GM12878 (cell line): ENCODE results near the gene IRF2BP1. TPM values are rescaled to one million over a fixed set of nuclear protein-coding genes. Genes with fewer than 3 reads are reported as not detected.

Source experiments
- ATAC-seq: fragments of 200-7000 bp; cut with Tn5 transposase; 3 replicates; pipeline ENCODE4 v1.9.1; 2020; ENCODE audit warnings: mild to moderate bottlenecking, moderate library complexity
- BruUV-seq: library from RNA; stranded (reverse); fragments of 400-500 nt; replicated peaks from 2 replicates; lab custom pipeline; 2021; lab: Mats Ljungman, UMichigan
- CTCF ChIA-PET: fragments of 300-600 bp; sonication (Branson Sonifier 250); formaldehyde crosslinking; extraction: SDS; loops from one replicate; lab custom pipeline; 2021; ENCODE audit warnings: inconsistent platforms; lab: Yijun Ruan, JAX
- POLR2A ChIA-PET: fragments of 350-600 bp; formaldehyde crosslinking; extraction: SDS; loops from one replicate; lab custom pipeline; 2021; ENCODE audit warnings: inconsistent platforms; lab: Charles Lee
- RAD21 ChIA-PET: fragments of 300-600 bp; sonication (Branson Sonifier 250); formaldehyde crosslinking; loops from one replicate; lab custom pipeline; 2023; ENCODE audit warnings: antibody characterized with exemption; ENCODE audit not compliant: unreplicated experiment; lab: Charles Lee
- SMC1A ChIA-PET: fragments of 300-600 bp; sonication (Branson Sonifier 250); formaldehyde crosslinking; loops from one replicate; lab custom pipeline; 2023; ENCODE audit not compliant: unreplicated experiment, uncharacterized antibody; lab: Charles Lee
- DNase-seq: peaks from one replicate; pipeline ENCODE4 v3.0.0-alpha.2; 2011; ENCODE audit warnings: low read depth, low spot score
- FAIRE-seq: peaks from 3 replicates; lab custom pipeline; 2011; peaks lifted over from hg19 to GRCh38; lab: Jason Lieb, UNC
- H2AFZ ChIP-seq: 2 replicates; pipeline ENCODE4 v1.6.0; 2011; ENCODE audit warnings: low read depth, low read length, control low read depth; ENCODE audit not compliant: control insufficient read depth
- H3K27ac ChIP-seq: 2 replicates; pipeline ENCODE4 v1.5.1; 2011; ENCODE audit warnings: control low read depth; ENCODE audit not compliant: control insufficient read depth, insufficient read depth
- H3K27me3 ChIP-seq, 2 experiments: replicated peaks in 1 of 2; 2 replicates each; pipeline versions ENCODE4 v1.6.0 to v1.6.1; 2011; ENCODE audit warnings: low read length in 1 of 2; ENCODE audit not compliant: control insufficient read depth in 2 of 2, insufficient read depth in 2 of 2
- H3K36me3 ChIP-seq, 2 experiments: 2 replicates each; pipeline ENCODE4 v1.5.1; 2011; ENCODE audit warnings: low read length in 1 of 2; ENCODE audit not compliant: control insufficient read depth in 2 of 2, insufficient read depth in 2 of 2
- H3K4me1 ChIP-seq: 2 replicates; pipeline ENCODE4 v1.6.1; 2011; ENCODE audit warnings: mild to moderate bottlenecking, low read length, moderate library complexity, mixed read lengths; ENCODE audit not compliant: control insufficient read depth, insufficient read depth
- H3K4me2 ChIP-seq: 2 replicates; pipeline ENCODE4 v1.6.0; 2011; ENCODE audit warnings: control low read depth; ENCODE audit not compliant: control insufficient read depth, insufficient read depth
- H3K4me3 ChIP-seq: fragments of 200-600 bp; sonication (generic); 2 replicates; pipeline ENCODE4 v1.5.1; 2016
- H3K79me2 ChIP-seq: 2 replicates; pipeline ENCODE4 v1.6.0; 2011; ENCODE audit warnings: low read length; ENCODE audit not compliant: control insufficient read depth, insufficient read depth
- H3K9ac ChIP-seq: 2 replicates; pipeline ENCODE4 v1.8.0; 2011; ENCODE audit warnings: low read length, control low read depth, mixed read lengths; ENCODE audit not compliant: control insufficient read depth, insufficient read depth
- H3K9me3 ChIP-seq: replicated peaks from 3 replicates; pipeline ENCODE4 v1.5.1; 2011; ENCODE audit warnings: mild to moderate bottlenecking, low read length; ENCODE audit not compliant: control insufficient read depth, insufficient read depth
- H4K20me1 ChIP-seq: 2 replicates; pipeline ENCODE4 v1.6.0; 2011; ENCODE audit not compliant: control insufficient read depth, insufficient read depth
- CTCF ChIP-seq, 3 experiments: IDR thresholded peaks in 2 of 3; conservative IDR thresholded peaks in 1 of 3; 2 replicates each; pipeline ENCODE4 v1.5.1; 2011; ENCODE audit warnings: low read depth in 3 of 3, low read length in 3 of 3, mild to moderate bottlenecking in 3 of 3, control low read depth in 2 of 3, moderate library complexity in 2 of 3, inconsistent platforms in 1 of 3, mixed read lengths in 1 of 3; ENCODE audit not compliant: control insufficient read depth in 2 of 3, insufficient read depth in 1 of 3; ENCODE audit errors: extremely low read depth in 1 of 3
- MXI1 ChIP-seq: fragments of 150-350 bp; IDR thresholded peaks from 2 replicates; pipeline ENCODE4 v1.6.1; 2011; ENCODE audit warnings: low read depth, mild to moderate bottlenecking, inconsistent platforms, low read length, improper control_type of control experiment
- PAX5 ChIP-seq: IDR thresholded peaks from 2 replicates; pipeline ENCODE4 v1.6.1; 2011; ENCODE audit warnings: low read depth, low read length, borderline replicate concordance
- RAD21 ChIP-seq: IDR thresholded peaks from 2 replicates; pipeline ENCODE4 v1.6.1; 2011; ENCODE audit warnings: mild to moderate bottlenecking, low read depth, low read length, moderate library complexity; ENCODE audit not compliant: insufficient read depth
- WGBS: methylation state at CpG from one replicate; pipeline ENCODE4 v1.1.6; 2016; ENCODE audit warnings: low lambda C conversion rate; ENCODE audit not compliant: insufficient replicate concordance, insufficient coverage; ENCODE audit errors: missing lambda C conversion rate; 5-methylcytosine and 5-hydroxymethylcytosine counted together
- in situ Hi-C: fragments of 300-500 bp; cut with MboI; formaldehyde crosslinking; loops from 9 replicates; pipeline ENCODE4 v1.14.3; 2018; ENCODE audit warnings: mixed read lengths
- intact Hi-C: fragments of 100-400 bp; cut with micrococcal nuclease; formaldehyde crosslinking; loops from one replicate; pipeline ENCODE4 v1.14.2; 2022; ENCODE audit not compliant: unreplicated experiment
- polyA plus RNA-seq, 11 experiments: library from polyadenylated mRNA; depleted of rRNA in 4 of 11; unstranded in 6 of 11; stranded (reverse) in 5 of 11; fragments of >200 nt; fragmentation: Nextera tagmentation in 4 of 11; fragmentation: Illumina TruSeq in 1 of 11; extraction: Ambion mirVana in 4 of 11; extraction: Trizol in 1 of 11; gene quantifications; 1 replicate in 1 of 11; 2 replicates in 10 of 11; pipeline versions ENCODE4 v1.2.1 to v1.2.3, GENCODE V29; 2011 to 2016; ENCODE audit warnings: inconsistent platforms in 2 of 11, missing spikeins in 2 of 11, low read depth in 1 of 11
- total RNA-seq, 4 experiments: library from RNA; depleted of rRNA in 3 of 4; stranded (reverse); fragments of >200 nt in 3 of 4; fragmentation: Illumina TruSeq in 1 of 4; extraction: Trizol in 1 of 4; gene quantifications; 2 replicates each; pipeline versions ENCODE4 v1.2.1 to v1.2.3, GENCODE V29; 2013 to 2021

IRF2BP1 gene
- total and polyA plus RNA-seq, 10 of the 15 experiments (the other 5 are each of a cell fraction or from before 2014, with no cell fraction given), result 0.31 to 24.4 (median 4.4) TPM

- Histone ChIP-seq H2AFZ (no peak within 1 kb of the TSS), H3K27me3 (no peaks in the 10 kb centered on the region), H3K4me1 (no peaks in the 10 kb centered on the region), H3K9ac (no peak within 1 kb of the TSS), H3K36me3 (no peaks in the 10 kb centered on the region), H4K20me1 (no peaks in the 10 kb centered on the region), H3K79me2 (no peaks in the 10 kb centered on the region), H3K4me3 (no peak within 1 kb of the TSS), H3K9me3 (no peaks in the 10 kb centered on the region), H3K27ac (no peak within 1 kb of the TSS), H3K4me2 (no peak within 1 kb of the TSS)
- POLR2A ChIA-PET, result no interaction called here
- TF ChIP-seq RAD21 (peak; percentile 30; the same call in 1 of the 2 replicates), PAX5 (no peak), CTCF (IDR thresholded peaks at IDR 0.05 in 2 of 3, conservative IDR thresholded peaks at IDR 0.05 in 1 of 3; ENCODE audit: control insufficient read depth in 2 of 3, extremely low read depth in 1 of 3, insufficient read depth in 1 of 3, low read depth in 3 of 3, low read length in 3 of 3) (peak in 2 of 3 experiments; percentile 13 to 18; a peak in 2 of 6 replicates), MXI1 (no peak)
- DNase-seq (no peak), ATAC-seq (peak; percentile 38), FAIRE-seq (no peak)
- intact Hi-C loops, result no loop called here
- RAD21 ChIA-PET, result no interaction called here
- 56% methylated on average over 38 of the region's 44 CpGs for WGBS
- in situ Hi-C loops, result no loop called here
- SMC1A ChIA-PET, result no interaction called here
- no TSS peak for BruUV-seq
- CTCF ChIA-PET, result no interaction called here
Measured at GRCh38 chr19:45913874-45914830, 28.2 kb upstream of the IRF2BP1 start, which contains the start of gene NANOS2. Gene NANOS2, minus strand, starts transcription at chr19:45914778. Its CDS starts 85 bp downstream, at chr19:45914693.
